GM18499 (cell line): ENCODE data around the gene CUEDC2.

Experiments
- ATAC-seq: cut with Tn5 transposase; IDR thresholded peaks from one replicate; pipeline ENCODE4 v1.9.1; 2021; ENCODE audit warnings: moderate number of reproducible peaks; ENCODE audit not compliant: insufficient read depth, unreplicated experiment

CUEDC2 gene

GRCh38 chr10:102412293-102412692 lies 20.1 kb downstream of the CUEDC2 start:
- no peak for ATAC-seq

- ATAC-seq: no peak
Measured at GRCh38 chr10:102411341-102412255, 20.8 kb downstream of the CUEDC2 start.

GRCh38 chr10:102410429-102411073 lies 21.8 kb downstream of the CUEDC2 start:
- no peak for ATAC-seq

GRCh38 chr10:102409604-102410428 lies 22.6 kb downstream of the CUEDC2 start:
- no peak for ATAC-seq

- no peak for ATAC-seq
Measured at GRCh38 chr10:102408728-102409603, 23.4 kb downstream of the CUEDC2 start.

GRCh38 chr10:102408131-102408727 lies 24.1 kb downstream of the CUEDC2 start:
- ATAC-seq: no peak

- ATAC-seq: no peak
Measured at GRCh38 chr10:102407425-102408130, 24.8 kb downstream of the CUEDC2 start.

- ATAC-seq: no peak
Measured at GRCh38 chr10:102406815-102407214, 25.6 kb downstream of the CUEDC2 start.

- no peak for ATAC-seq
Measured at GRCh38 chr10:102405632-102406031, 26.7 kb downstream of the CUEDC2 start.

- no peak for ATAC-seq
Measured at GRCh38 chr10:102405108-102405571, 27.2 kb downstream of the CUEDC2 start.

- ATAC-seq: no peak
Measured at GRCh38 chr10:102404361-102405107, 27.8 kb downstream of the CUEDC2 start.

- ATAC-seq: no peak
Measured at GRCh38 chr10:102403115-102403514, 29.3 kb downstream of the CUEDC2 start.

GRCh38 chr10:102402512-102402896 lies 29.9 kb downstream of the CUEDC2 start:
- no peak for ATAC-seq

GRCh38 chr10:102401735-102402511 lies 30.5 kb downstream of the CUEDC2 start:
- no peak for ATAC-seq

- no peak for ATAC-seq
Measured at GRCh38 chr10:102401342-102401654, 31.1 kb downstream of the CUEDC2 start.

- ATAC-seq: no peak
Measured at GRCh38 chr10:102400598-102401341, 31.6 kb downstream of the CUEDC2 start.

- no peak for ATAC-seq
Measured at GRCh38 chr10:102400076-102400475, 32.3 kb downstream of the CUEDC2 start.
